HepG2 (cell line): Measurements from ENCODE around the gene GRIK4. TPM values are rescaled to one million over a fixed set of nuclear protein-coding genes. Genes with fewer than 3 reads are reported as not detected.
A peak's percentile ranks its signal among the peaks of the same experiment; 100 is the strongest.

Source experiments
- AKAP8 ChIP-seq: sonication (generic); formaldehyde crosslinking; IDR thresholded peaks from 2 replicates; pipeline ENCODE4 v1.5.1; 2020; ENCODE audit warnings: mild to moderate bottlenecking, missing genetic modification reagents
- BRD4 ChIP-seq: sonication (generic); formaldehyde crosslinking; IDR thresholded peaks from 2 replicates; pipeline ENCODE4 v1.4.0; 2020; ENCODE audit warnings: missing genetic modification reagents
- CEBPB ChIP-seq: IDR thresholded peaks from 2 replicates; pipeline ENCODE4 v1.6.1; 2011; ENCODE audit warnings: low read depth, low read length, improper control_type of control experiment, borderline replicate concordance
- CENPT ChIP-seq: sonication (generic); formaldehyde crosslinking; IDR thresholded peaks from 2 replicates; pipeline ENCODE4 v1.8.0; 2022; ENCODE audit warnings: low read depth, mild to moderate bottlenecking, moderate library complexity, missing genetic modification reagents
- EED ChIP-seq: sonication (generic); formaldehyde crosslinking; IDR thresholded peaks from 2 replicates; pipeline ENCODE4 v1.5.0; 2020; ENCODE audit warnings: mild to moderate bottlenecking, missing genetic modification reagents
- HDAC2 ChIP-seq: sonication (generic); formaldehyde crosslinking; IDR thresholded peaks from 2 replicates; pipeline ENCODE4 v1.4.0; 2020; ENCODE audit warnings: missing genetic modification reagents
- HNF4G ChIP-seq, 2 experiments: sonication (generic) in 1 of 2; formaldehyde crosslinking in 1 of 2; IDR thresholded peaks; 2 replicates each; pipeline versions ENCODE4 v1.4.0 to v1.6.1; 2011 to 2020; ENCODE audit warnings: borderline replicate concordance in 2 of 2, low read depth in 2 of 2, mild to moderate bottlenecking in 2 of 2, low read length in 1 of 2, missing genetic modification reagents in 1 of 2, moderate library complexity in 1 of 2
- KAT8 ChIP-seq: IDR thresholded peaks from 2 replicates; pipeline ENCODE4 v1.6.1; 2016; ENCODE audit warnings: missing genetic modification reagents, missing compliant biosample characterization
- KDM5A ChIP-seq: fragments of 200-600 bp; sonication (generic); IDR thresholded peaks from 2 replicates; pipeline ENCODE4 v1.7.0; 2018; ENCODE audit warnings: antibody characterized with exemption, mild to moderate bottlenecking, low read length, borderline replicate concordance
- KLF6 ChIP-seq: IDR thresholded peaks from 2 replicates; pipeline ENCODE4 v1.8.0; 2016; ENCODE audit warnings: missing biosample characterization, missing genetic modification reagents
- MAFK ChIP-seq, 2 experiments: IDR thresholded peaks in 1 of 2; conservative IDR thresholded peaks in 1 of 2; 2 replicates each; pipeline ENCODE4 v1.6.1; 2011; ENCODE audit warnings: improper control_type of control experiment in 2 of 2, low read length in 2 of 2
- NFIB ChIP-seq: sonication (generic); formaldehyde crosslinking; IDR thresholded peaks from 2 replicates; pipeline ENCODE4 v1.9.0; 2021; ENCODE audit warnings: missing genetic modification reagents, mild to moderate bottlenecking, borderline replicate concordance
- NKX3-1 ChIP-seq: sonication (generic); formaldehyde crosslinking; IDR thresholded peaks from 2 replicates; pipeline ENCODE4 v1.5.0; 2020; ENCODE audit warnings: missing genetic modification reagents
- NR3C1 ChIP-seq: sonication (generic); formaldehyde crosslinking; IDR thresholded peaks from 2 replicates; pipeline ENCODE4 v1.4.0; 2020; ENCODE audit warnings: missing genetic modification reagents
- PAX8 ChIP-seq: sonication (generic); formaldehyde crosslinking; IDR thresholded peaks from 2 replicates; pipeline ENCODE4 v1.8.0; 2022; ENCODE audit warnings: mild to moderate bottlenecking, missing genetic modification reagents, borderline replicate concordance
- TEAD3 ChIP-seq: optimal IDR thresholded peaks from 2 replicates; pipeline ENCODE3; 2016; ENCODE audit warnings: borderline replicate concordance
- ZFP90 ChIP-seq: sonication (generic); formaldehyde crosslinking; IDR thresholded peaks from 2 replicates; pipeline ENCODE4 v1.8.0; 2022; ENCODE audit warnings: missing genetic modification reagents, mild to moderate bottlenecking, inconsistent platforms, borderline replicate concordance
- ZNF260 ChIP-seq: sonication (generic); formaldehyde crosslinking; IDR thresholded peaks from 2 replicates; pipeline ENCODE4 v1.4.0; 2020; ENCODE audit warnings: missing genetic modification reagents, low read depth, mild to moderate bottlenecking, borderline replicate concordance
- ZNF574 ChIP-seq: sonication (generic); formaldehyde crosslinking; IDR thresholded peaks from 2 replicates; pipeline ENCODE4 v1.4.0; 2020; ENCODE audit warnings: missing genetic modification reagents
- ZNF704 ChIP-seq: sonication (generic); formaldehyde crosslinking; IDR thresholded peaks from 2 replicates; pipeline ENCODE4 v1.8.1; 2023; ENCODE audit warnings: mild to moderate bottlenecking, inconsistent platforms, moderate library complexity, missing genetic modification reagents, borderline replicate concordance
- ZNF747 ChIP-seq: sonication (generic); formaldehyde crosslinking; IDR thresholded peaks from 2 replicates; pipeline ENCODE4 v1.8.1; 2023; ENCODE audit warnings: missing genetic modification reagents, mild to moderate bottlenecking, borderline replicate concordance
- polyA plus RNA-seq, 8 experiments: library from polyadenylated mRNA; depleted of rRNA in 3 of 8; stranded (reverse) in 7 of 8; unstranded in 1 of 8; fragments of >200 nt; fragmentation: Illumina TruSeq in 4 of 8; extraction: Trizol in 4 of 8; gene quantifications; 2 replicates each; pipeline versions ENCODE4 v1.2.1 to v1.2.3, GENCODE V29; 2011 to 2016; ENCODE audit warnings: low read depth in 4 of 8, missing spikeins in 1 of 8, mixed read lengths in 1 of 8; ENCODE audit not compliant: insufficient read depth in 1 of 8
- total RNA-seq, 5 experiments: library from RNA; depleted of rRNA; stranded (reverse); fragments of >200 nt; fragmentation: Illumina TruSeq; extraction: Trizol; gene quantifications; 2 replicates each; pipeline ENCODE4 v1.2.3, GENCODE V29; 2016; ENCODE audit warnings: low read depth in 1 of 5
- TF ChIP-seq, protein P1 (sequence below): sonication (generic); formaldehyde crosslinking; IDR thresholded peaks from 2 replicates; pipeline ENCODE4 v1.4.0; 2020; ENCODE audit warnings: missing genetic modification reagents, borderline replicate concordance

The GRIK4 gene
- total and polyA plus RNA-seq, 2 of the 13 experiments (the other 11 are each of a cell fraction or from before 2014, with no cell fraction given): 0.04 to 0.07 TPM

DNA sequence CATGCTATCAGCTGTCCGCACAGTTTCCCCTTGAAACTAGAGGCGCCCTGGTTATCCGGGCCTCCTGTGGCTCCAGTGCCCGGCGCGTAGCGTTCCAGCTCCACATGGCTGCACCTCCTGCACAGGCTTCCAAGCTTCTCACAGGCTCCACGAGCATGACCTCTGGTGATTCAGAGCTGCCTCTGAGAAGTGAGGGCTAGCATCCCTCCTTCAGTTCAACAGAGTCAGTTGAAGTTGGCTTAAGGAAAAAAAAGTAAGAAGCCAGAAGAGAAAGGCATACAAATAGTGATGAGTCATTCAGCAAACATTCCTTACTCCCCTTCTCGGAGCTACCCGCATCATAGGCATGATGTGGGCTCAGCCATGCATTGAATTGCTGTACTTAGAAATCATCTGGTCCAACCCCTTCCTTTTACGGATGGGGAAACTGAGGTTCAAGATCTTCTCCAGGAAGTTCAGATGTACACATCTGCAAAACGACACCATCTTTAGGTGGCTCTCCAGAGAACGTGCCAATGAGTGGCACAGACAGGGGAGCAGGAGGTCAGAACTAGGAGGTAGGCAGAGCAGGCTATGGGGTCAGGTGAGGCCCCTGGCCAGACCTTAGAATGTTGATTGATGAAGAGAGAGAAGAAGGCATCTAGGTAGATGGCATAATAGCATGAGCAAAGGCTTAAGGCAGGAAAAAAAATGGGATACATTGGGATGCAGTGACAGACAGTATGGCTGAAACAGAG, 296.0 kb downstream of the GRIK4 start (continued):
- TF ChIP-seq ZNF574 (CRISPR knock-in tag): no peak
- TF ChIP-seq ZNF260 (CRISPR knock-in tag): no peak
- no peak for TF ChIP-seq NFIB (CRISPR knock-in tag)
- no peak for TF ChIP-seq PAX8 (CRISPR knock-in tag)
- peak; percentile 28; the same call in 1 of the 2 replicates for TF ChIP-seq HDAC2 (CRISPR knock-in tag)
- TF ChIP-seq NKX3-1 (CRISPR knock-in tag): no peak
- no peak for TF ChIP-seq ZNF747 (CRISPR knock-in tag)
- no peak for TF ChIP-seq KLF6 (CRISPR knock-in tag)
- TF ChIP-seq, protein P1, sequence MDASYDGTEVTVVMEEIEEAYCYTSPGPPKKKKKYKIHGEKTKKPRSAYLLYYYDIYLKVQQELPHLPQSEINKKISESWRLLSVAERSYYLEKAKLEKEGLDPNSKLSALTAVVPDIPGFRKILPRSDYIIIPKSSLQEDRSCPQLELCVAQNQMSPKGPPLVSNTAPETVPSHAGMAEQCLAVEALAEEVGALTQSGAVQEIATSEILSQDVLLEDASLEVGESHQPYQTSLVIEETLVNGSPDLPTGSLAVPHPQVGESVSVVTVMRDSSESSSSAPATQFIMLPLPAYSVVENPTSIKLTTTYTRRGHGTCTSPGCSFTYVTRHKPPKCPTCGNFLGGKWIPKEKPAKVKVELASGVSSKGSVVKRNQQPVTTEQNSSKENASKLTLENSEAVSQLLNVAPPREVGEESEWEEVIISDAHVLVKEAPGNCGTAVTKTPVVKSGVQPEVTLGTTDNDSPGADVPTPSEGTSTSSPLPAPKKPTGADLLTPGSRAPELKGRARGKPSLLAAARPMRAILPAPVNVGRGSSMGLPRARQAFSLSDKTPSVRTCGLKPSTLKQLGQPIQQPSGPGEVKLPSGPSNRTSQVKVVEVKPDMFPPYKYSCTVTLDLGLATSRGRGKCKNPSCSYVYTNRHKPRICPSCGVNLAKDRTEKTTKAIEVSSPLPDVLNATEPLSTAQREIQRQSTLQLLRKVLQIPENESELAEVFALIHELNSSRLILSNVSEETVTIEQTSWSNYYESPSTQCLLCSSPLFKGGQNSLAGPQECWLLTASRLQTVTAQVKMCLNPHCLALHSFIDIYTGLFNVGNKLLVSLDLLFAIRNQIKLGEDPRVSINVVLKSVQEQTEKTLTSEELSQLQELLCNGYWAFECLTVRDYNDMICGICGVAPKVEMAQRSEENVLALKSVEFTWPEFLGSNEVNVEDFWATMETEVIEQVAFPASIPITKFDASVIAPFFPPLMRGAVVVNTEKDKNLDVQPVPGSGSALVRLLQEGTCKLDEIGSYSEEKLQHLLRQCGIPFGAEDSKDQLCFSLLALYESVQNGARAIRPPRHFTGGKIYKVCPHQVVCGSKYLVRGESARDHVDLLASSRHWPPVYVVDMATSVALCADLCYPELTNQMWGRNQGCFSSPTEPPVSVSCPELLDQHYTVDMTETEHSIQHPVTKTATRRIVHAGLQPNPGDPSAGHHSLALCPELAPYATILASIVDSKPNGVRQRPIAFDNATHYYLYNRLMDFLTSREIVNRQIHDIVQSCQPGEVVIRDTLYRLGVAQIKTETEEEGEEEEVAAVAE: no peak
- TF ChIP-seq EED: no peak
- no peak for TF ChIP-seq CEBPB
- TF ChIP-seq TEAD3 (CRISPR knock-in tag): peak; percentile 56
- no peak for TF ChIP-seq KDM5A
- peak; percentile 56 to 69 for TF ChIP-seq MAFK (conservative IDR thresholded peaks at IDR 0.05 in 1 of 2, IDR thresholded peaks at IDR 0.05 in 1 of 2; ENCODE audit: low read length in 2 of 2)
- no peak for TF ChIP-seq CENPT (CRISPR knock-in tag)
- no peak for TF ChIP-seq AKAP8 (CRISPR knock-in tag)
- no peak for TF ChIP-seq NR3C1 (CRISPR knock-in tag)
- no peak for TF ChIP-seq HNF4G (IDR thresholded peaks at IDR 0.05; ENCODE audit: borderline replicate concordance, low read depth, low read length)
- no peak for TF ChIP-seq HNF4G (CRISPR knock-in tag; IDR thresholded peaks at IDR 0.05; ENCODE audit: borderline replicate concordance, low read depth)
- TF ChIP-seq ZFP90 (CRISPR knock-in tag): no peak
- TF ChIP-seq KAT8 (CRISPR knock-in tag): no peak
- TF ChIP-seq BRD4: no peak
- TF ChIP-seq ZNF704 (CRISPR knock-in tag): no peak
